Measurements from ENCODE around the gene GMPR2. TPM values are rescaled to one million over a fixed set of nuclear protein-coding genes. Genes with fewer than 3 reads are reported as not detected.

The GMPR2 gene
- total RNA-seq, 1 experiment from 2014 or later = 56.9 TPM

- H3K27ac ChIP-seq (ENCODE audit: low read length) = no peak overlapping the region
- ATAC-seq (no peak), DNase-seq (no peak)
- ChIA-PET CTCF (no interaction called here), POLR2A (ENCODE audit: unreplicated experiment) (no interaction called here)
- no peak overlapping the region for H3K4me3 ChIP-seq (ENCODE audit: low read length)
- H3K27me3 ChIP-seq (ENCODE audit: low read length) = no peaks in the 10 kb centered on the region
- H3K9me2 ChIP-seq (replicated peaks; ENCODE audit: low read length) = no peaks in the 10 kb centered on the region
- no TSS peak for BruUV-seq (replicated peaks)
- no peaks in the 10 kb centered on the region for H3F3A ChIP-seq (ENCODE audit: low read length, unreplicated experiment)
- H2AFZ ChIP-seq (ENCODE audit: low read length) = no peak overlapping the region
- H3K79me2 ChIP-seq (ENCODE audit: low read length) = no peaks in the 10 kb centered on the region
- peaks cover 7% of the 10 kb centered on the region for H3K4me1 ChIP-seq (ENCODE audit: insufficient read depth, low read length)
- no peak overlapping the region for H3K9ac ChIP-seq (ENCODE audit: low read length)
- no peaks in the 10 kb centered on the region for H4K20me1 ChIP-seq (ENCODE audit: low read length)
- H3K4me2 ChIP-seq (ENCODE audit: low read length) = no peak overlapping the region
- no peaks in the 10 kb centered on the region for H3K9me3 ChIP-seq (ENCODE audit: low read length)
- intact Hi-C loops (cut with micrococcal nuclease) = no loop called here
- TF ChIP-seq EZH2phosphoT487 (IDR thresholded peaks at IDR 0.05; ENCODE audit: borderline replicate concordance, low read length) (no peak), CTCF (conservative IDR thresholded peaks at IDR 0.05; ENCODE audit: low read depth, low read length) (no peak)
- no peaks in the 10 kb centered on the region for H3K36me3 ChIP-seq (ENCODE audit: low read depth, low read length)
These were observed 48.9 kb downstream of the GMPR2 start for GRCh38 chr14:24281636-24282035.

DNA sequence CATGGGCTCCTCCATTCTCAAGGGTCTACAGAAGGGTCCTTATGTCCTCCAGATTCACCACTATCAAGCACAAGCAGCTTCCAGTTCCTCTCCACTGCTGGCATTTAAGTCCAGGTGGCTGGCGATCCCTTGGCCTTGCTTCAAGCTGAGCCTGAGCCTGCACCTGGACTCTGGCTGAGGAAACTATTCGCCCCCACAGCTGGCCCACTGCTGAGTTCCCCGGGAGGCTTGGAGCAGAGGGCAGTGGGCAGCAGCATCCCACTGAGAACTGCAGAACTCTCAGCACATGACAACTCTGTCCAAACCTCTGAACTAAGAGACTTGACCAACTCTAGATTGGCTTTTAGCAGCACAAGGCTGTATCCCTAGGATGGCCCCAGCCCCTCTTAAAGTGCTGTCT is 50.0 kb downstream of the GMPR2 start:
- H3K27me3 ChIP-seq (ENCODE audit: low read length) = no peaks in the 10 kb centered on the region
- H3K9me3 ChIP-seq (ENCODE audit: low read length) = no peaks in the 10 kb centered on the region
- no peak overlapping the region for H3K4me3 ChIP-seq (ENCODE audit: low read length)
- H3K9me2 ChIP-seq (replicated peaks; ENCODE audit: low read length) = no peaks in the 10 kb centered on the region
- intact Hi-C loops (cut with micrococcal nuclease) = no loop called here
- peaks cover 7% of the 10 kb centered on the region for H3K4me1 ChIP-seq (ENCODE audit: insufficient read depth, low read length)
- no peaks in the 10 kb centered on the region for H4K20me1 ChIP-seq (ENCODE audit: low read length)
- ChIA-PET CTCF (no interaction called here), POLR2A (ENCODE audit: unreplicated experiment) (no interaction called here)
- ATAC-seq (no peak), DNase-seq (no peak)
- no TSS peak for BruUV-seq (replicated peaks)
- no peak overlapping the region for H2AFZ ChIP-seq (ENCODE audit: low read length)
- H3F3A ChIP-seq (ENCODE audit: low read length, unreplicated experiment) = no peaks in the 10 kb centered on the region
- TF ChIP-seq EZH2 (IDR thresholded peaks at IDR 0.05; ENCODE audit: low read length, unreplicated experiment) (no peak), CTCF (conservative IDR thresholded peaks at IDR 0.05; ENCODE audit: low read depth, low read length) (no peak), EZH2phosphoT487 (IDR thresholded peaks at IDR 0.05; ENCODE audit: borderline replicate concordance, low read length) (no peak)
- no peaks in the 10 kb centered on the region for H3K36me3 ChIP-seq (ENCODE audit: low read depth, low read length)
- H3K79me2 ChIP-seq (ENCODE audit: low read length) = no peaks in the 10 kb centered on the region
- no peak overlapping the region for H3K27ac ChIP-seq (ENCODE audit: low read length)
- H3K4me2 ChIP-seq (ENCODE audit: low read length) = no peak overlapping the region
- no peak overlapping the region for H3K9ac ChIP-seq (ENCODE audit: low read length)

DNA sequence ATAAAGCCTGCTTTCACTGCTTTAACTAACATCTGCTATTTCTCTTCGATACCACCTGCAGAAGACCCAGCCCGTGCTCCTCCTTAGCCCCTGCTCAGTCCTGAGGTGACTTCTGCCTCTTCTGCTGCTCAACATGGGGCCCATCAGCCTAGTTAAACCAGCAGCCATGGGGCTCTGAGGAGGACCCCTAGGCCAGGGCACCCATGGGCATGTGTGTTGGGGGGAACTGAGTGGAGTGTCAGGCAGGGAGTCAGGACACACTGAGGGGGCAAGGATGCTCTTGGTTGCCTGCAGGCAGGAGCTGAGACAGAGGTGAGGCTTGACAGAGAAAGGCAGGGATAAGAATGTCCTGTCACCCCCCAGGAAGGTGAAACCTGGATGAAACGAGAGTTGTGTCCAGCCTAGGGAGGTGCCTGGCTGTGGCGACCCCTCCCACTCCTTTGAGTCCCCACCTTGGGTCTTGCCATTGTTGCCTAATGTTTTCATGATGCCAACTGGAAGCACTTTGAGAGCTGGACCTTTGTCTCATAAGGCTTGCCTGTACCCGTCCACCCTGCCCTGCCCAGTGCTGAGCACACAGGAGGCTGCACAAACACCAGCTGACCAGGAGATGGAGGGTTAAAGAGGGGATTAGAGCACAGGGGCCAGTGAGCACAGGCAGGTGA is 51.2 kb downstream of the GMPR2 start:
- TF ChIP-seq EZH2 (IDR thresholded peaks at IDR 0.05; ENCODE audit: low read length, unreplicated experiment) (no peak), EZH2phosphoT487 (IDR thresholded peaks at IDR 0.05; ENCODE audit: borderline replicate concordance, low read length) (no peak), CTCF (conservative IDR thresholded peaks at IDR 0.05; ENCODE audit: low read depth, low read length) (no peak)
- POLR2A ChIA-PET (ENCODE audit: unreplicated experiment) = interaction anchor here (0.7 kb wide), 1 partner anchor 41 kb away, joined by 4 read pairs; the partner anchor contains the start of gene TINF2
- peaks cover 6% of the 10 kb centered on the region for H3K4me1 ChIP-seq (ENCODE audit: insufficient read depth, low read length)
- no peaks in the 10 kb centered on the region for H3F3A ChIP-seq (ENCODE audit: low read length, unreplicated experiment)
- no peak for ATAC-seq
- BruUV-seq (replicated peaks) = no TSS peak
- H4K20me1 ChIP-seq (ENCODE audit: low read length) = no peaks in the 10 kb centered on the region
- DNase-seq = no peak
- H3K9ac ChIP-seq (ENCODE audit: low read length) = no peak overlapping the region
- intact Hi-C loops (cut with micrococcal nuclease) = no loop called here
- H3K4me2 ChIP-seq (ENCODE audit: low read length) = no peak overlapping the region
- no peak overlapping the region for H2AFZ ChIP-seq (ENCODE audit: low read length)
- H3K36me3 ChIP-seq (ENCODE audit: low read depth, low read length) = no peaks in the 10 kb centered on the region
- CTCF ChIA-PET = no interaction called here
- H3K79me2 ChIP-seq (ENCODE audit: low read length) = no peaks in the 10 kb centered on the region
- H3K9me3 ChIP-seq (ENCODE audit: low read length) = no peaks in the 10 kb centered on the region
- H3K27me3 ChIP-seq (ENCODE audit: low read length) = no peaks in the 10 kb centered on the region
- H3K4me3 ChIP-seq (ENCODE audit: low read length) = no peak overlapping the region
- H3K27ac ChIP-seq (ENCODE audit: low read length) = no peak overlapping the region
- H3K9me2 ChIP-seq (replicated peaks; ENCODE audit: low read length) = no peaks in the 10 kb centered on the region
